Left ventricle myocardium inferior (tissue), 1 donor: ENCODE data around the gene DHCR7. TPM values are rescaled to one million over a fixed set of nuclear protein-coding genes. Genes with fewer than 3 reads are reported as not detected.

Experiments used
- DNase-seq: peaks from one replicate; pipeline ENCODE4 v3.0.0-alpha.2; 2020
- H3K27ac ChIP-seq: fragments of 200-600 bp; replicated peaks from 2 replicates; pipeline ENCODE4 v1.8.0; 2021
- H3K27me3 ChIP-seq: fragments of 200-600 bp; 2 replicates; pipeline ENCODE4 v1.8.0; 2021; ENCODE audit warnings: low read depth
- H3K36me3 ChIP-seq: fragments of 200-600 bp; 2 replicates; pipeline ENCODE4 v1.8.0; 2021
- H3K4me1 ChIP-seq: fragments of 200-600 bp; 2 replicates; pipeline ENCODE4 v1.8.0; 2021
- H3K4me3 ChIP-seq: fragments of 200-600 bp; 2 replicates; pipeline ENCODE4 v1.8.0; 2021; ENCODE audit warnings: mild to moderate bottlenecking, moderate library complexity
- H3K9me3 ChIP-seq: fragments of 200-600 bp; replicated peaks from 2 replicates; pipeline ENCODE4 v1.8.0; 2021
- CTCF ChIP-seq: fragments of 200-600 bp; IDR thresholded peaks from 2 replicates; pipeline ENCODE4 v1.8.0; 2021; ENCODE audit warnings: antibody characterized with exemption, mild to moderate bottlenecking, borderline replicate concordance
- intact Hi-C: fragments of 100-400 bp; cut with micrococcal nuclease; formaldehyde crosslinking; loops from one replicate; pipeline ENCODE4 v1.11.0; 2022
- total RNA-seq: library from RNA; stranded (reverse); fragmentation: NEBNext Ultra II Directional; extraction: Animal tissue kit (Norgen Biotek cat#: 25700); gene quantifications from one replicate; pipeline ENCODE4 v1.2.1, GENCODE V29; 2021
- donor health status: DM: no; HTN: yes; CAD: no; lungs with severe emphysema.

Gene DHCR7
- total RNA-seq, 1 donor from 2014 or later: 39.1 TPM

GRCh38 chr11:71472941-71473792 lies 25.0 kb upstream of the DHCR7 start:
- no peak overlapping the region for H3K4me3 ChIP-seq
- DNase-seq: no peak
- H3K36me3 ChIP-seq: peaks cover 66% of the 10 kb centered on the region
- no peak for TF ChIP-seq CTCF
- intact Hi-C loops: no loop called here
- no peaks in the 10 kb centered on the region for H3K27me3 ChIP-seq
- no peak overlapping the region for H3K27ac ChIP-seq
- no peaks in the 10 kb centered on the region for H3K9me3 ChIP-seq
- H3K4me1 ChIP-seq: no peaks in the 10 kb centered on the region

GRCh38 chr11:71472357-71472885 lies 24.2 kb upstream of the DHCR7 start:
- no peaks in the 10 kb centered on the region for H3K9me3 ChIP-seq
- no peak for TF ChIP-seq CTCF
- H3K4me1 ChIP-seq: no peaks in the 10 kb centered on the region
- H3K4me3 ChIP-seq: no peak overlapping the region
- H3K36me3 ChIP-seq: peaks cover 68% of the 10 kb centered on the region
- no peak for DNase-seq
- H3K27me3 ChIP-seq: no peaks in the 10 kb centered on the region
- intact Hi-C loops: no loop called here
- H3K27ac ChIP-seq: no peak overlapping the region

- no peak overlapping the region for H3K4me3 ChIP-seq
- no peak overlapping the region for H3K27ac ChIP-seq
- TF ChIP-seq CTCF: no peak
- no peaks in the 10 kb centered on the region for H3K9me3 ChIP-seq
- intact Hi-C loops: no loop called here
- no peak for DNase-seq
- H3K36me3 ChIP-seq: peaks cover 67% of the 10 kb centered on the region
- H3K27me3 ChIP-seq: no peaks in the 10 kb centered on the region
- H3K4me1 ChIP-seq: no peaks in the 10 kb centered on the region
These were observed 22.8 kb upstream of the DHCR7 start for GRCh38 chr11:71470946-71471345.

- TF ChIP-seq CTCF: no peak
- no peaks in the 10 kb centered on the region for H3K4me1 ChIP-seq
- no peaks in the 10 kb centered on the region for H3K27me3 ChIP-seq
- H3K27ac ChIP-seq: no peak overlapping the region
- intact Hi-C loops: no loop called here
- no peak for DNase-seq
- no peak overlapping the region for H3K4me3 ChIP-seq
- no peaks in the 10 kb centered on the region for H3K9me3 ChIP-seq
- peaks cover 53% of the 10 kb centered on the region for H3K36me3 ChIP-seq
These were observed 19.0 kb upstream of the DHCR7 start for GRCh38 chr11:71467164-71467563.

- H3K9me3 ChIP-seq: no peaks in the 10 kb centered on the region
- H3K27me3 ChIP-seq: no peaks in the 10 kb centered on the region
- H3K4me3 ChIP-seq: no peak overlapping the region
- H3K36me3 ChIP-seq: peaks cover 53% of the 10 kb centered on the region
- H3K27ac ChIP-seq: no peak overlapping the region
- no peaks in the 10 kb centered on the region for H3K4me1 ChIP-seq
- intact Hi-C loops: no loop called here
- TF ChIP-seq CTCF: no peak
- DNase-seq: no peak
These were observed 18.2 kb upstream of the DHCR7 start for GRCh38 chr11:71466358-71466757.
